KMS-11 (cell line): ENCODE results near the gene LUC7L.

Experiments used
- H2AFZ ChIP-seq: fragments of 200-600 bp; sonication (generic); 2 replicates; pipeline ENCODE4 v1.6.1; 2016; ENCODE audit warnings: antibody characterized with exemption, mixed run types, low read depth
- H3K27ac ChIP-seq: fragments of 200-600 bp; sonication (generic); 2 replicates; pipeline ENCODE4 v1.6.1; 2016; ENCODE audit warnings: mild to moderate bottlenecking, mixed run types
- H3K27me3 ChIP-seq: fragments of 200-600 bp; sonication (generic); 2 replicates; pipeline ENCODE4 v1.6.1; 2017; ENCODE audit warnings: mild to moderate bottlenecking, low read depth, mixed run types, moderate library complexity; ENCODE audit not compliant: insufficient read depth
- H3K36me3 ChIP-seq: fragments of 200-600 bp; sonication (generic); 2 replicates; pipeline ENCODE4 v1.6.1; 2017; ENCODE audit warnings: mild to moderate bottlenecking, mixed run types; ENCODE audit not compliant: insufficient read depth
- H3K4me1 ChIP-seq: fragments of 200-600 bp; sonication (generic); 2 replicates; pipeline ENCODE4 v1.6.1; 2016; ENCODE audit warnings: mild to moderate bottlenecking, low read depth, mixed run types; ENCODE audit not compliant: poor library complexity, severe bottlenecking
- H3K4me2 ChIP-seq: fragments of 200-600 bp; sonication (generic); 2 replicates; pipeline ENCODE4 v1.7.0; 2016; ENCODE audit warnings: mild to moderate bottlenecking, mixed run types
- H3K4me3 ChIP-seq: fragments of 200-600 bp; sonication (generic); IDR thresholded peaks from 2 replicates; pipeline ENCODE4 v1.6.1; 2017; ENCODE audit warnings: low read depth, low read length, mixed read lengths; ENCODE audit not compliant: insufficient read depth
- H3K79me2 ChIP-seq: fragments of 200-600 bp; sonication (generic); 2 replicates; pipeline ENCODE4 v1.6.1; 2016; ENCODE audit warnings: low read depth, mixed run types; ENCODE audit not compliant: insufficient read depth
- H3K9ac ChIP-seq: fragments of 200-600 bp; sonication (generic); 2 replicates; pipeline ENCODE4 v1.6.1; 2016; ENCODE audit warnings: mild to moderate bottlenecking, mixed run types
- H4K20me1 ChIP-seq: fragments of 200-600 bp; sonication (generic); 2 replicates; pipeline ENCODE4 v1.6.1; 2016; ENCODE audit warnings: mild to moderate bottlenecking, mixed run types; ENCODE audit not compliant: insufficient read depth
- TF ChIP-seq, protein P1 (sequence below): fragments of 200-600 bp; sonication (generic); conservative IDR thresholded peaks from 2 replicates; pipeline ENCODE4 v1.6.1; 2017; ENCODE audit warnings: low read depth, mild to moderate bottlenecking, antibody characterized with exemption, low read length, moderate library complexity, mixed read lengths

Gene LUC7L, protein sequence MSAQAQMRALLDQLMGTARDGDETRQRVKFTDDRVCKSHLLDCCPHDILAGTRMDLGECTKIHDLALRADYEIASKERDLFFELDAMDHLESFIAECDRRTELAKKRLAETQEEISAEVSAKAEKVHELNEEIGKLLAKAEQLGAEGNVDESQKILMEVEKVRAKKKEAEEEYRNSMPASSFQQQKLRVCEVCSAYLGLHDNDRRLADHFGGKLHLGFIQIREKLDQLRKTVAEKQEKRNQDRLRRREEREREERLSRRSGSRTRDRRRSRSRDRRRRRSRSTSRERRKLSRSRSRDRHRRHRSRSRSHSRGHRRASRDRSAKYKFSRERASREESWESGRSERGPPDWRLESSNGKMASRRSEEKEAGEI

DNA sequence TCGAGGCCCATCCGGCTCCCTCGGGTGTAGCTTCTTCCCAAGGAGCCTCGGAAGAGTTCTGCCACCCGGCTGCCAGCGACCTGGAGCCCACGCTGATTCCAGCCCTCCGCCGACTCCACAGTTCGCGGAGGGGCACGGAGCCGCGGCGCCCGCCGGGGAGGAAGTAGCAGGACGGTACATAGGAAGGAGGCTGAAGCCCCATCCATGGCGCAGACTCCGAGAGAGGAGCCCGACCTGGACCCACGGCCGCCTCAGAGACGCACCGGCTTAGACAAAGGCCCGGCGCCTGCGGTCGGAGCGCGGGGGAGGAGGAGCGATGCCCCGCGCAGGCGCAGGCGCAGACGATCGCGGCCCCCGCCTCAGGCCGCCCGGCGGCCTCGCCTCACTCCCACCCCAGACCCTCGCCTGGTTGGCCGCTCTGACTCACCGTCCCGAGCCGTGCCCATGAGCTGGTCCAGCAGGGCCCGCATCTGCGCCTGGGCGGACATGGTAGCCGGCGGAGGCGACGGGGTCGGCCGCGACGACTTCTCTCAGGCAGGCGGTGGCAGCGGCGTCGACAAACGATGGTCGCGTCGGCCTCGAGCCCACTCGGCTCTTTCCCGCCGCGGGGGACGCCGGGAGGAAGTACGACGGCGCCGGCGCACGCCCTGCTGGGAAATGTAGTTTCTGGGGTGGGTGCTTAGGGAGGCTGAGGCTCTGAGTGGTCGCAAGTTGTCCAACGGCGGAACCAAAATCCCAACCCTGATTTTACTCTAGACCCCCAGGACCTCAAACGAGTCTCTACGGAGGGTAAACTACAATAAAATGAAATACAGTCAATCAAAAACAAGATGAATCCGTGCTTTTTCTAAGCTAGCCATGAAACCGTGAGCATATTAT, at the start of gene LUC7L:
Gene LUC7L, minus strand, starts transcription at position 598 of the 879 bp plus-strand sequence. Its CDS starts 110 bp downstream, at position 488.
- TF ChIP-seq, protein P1, sequence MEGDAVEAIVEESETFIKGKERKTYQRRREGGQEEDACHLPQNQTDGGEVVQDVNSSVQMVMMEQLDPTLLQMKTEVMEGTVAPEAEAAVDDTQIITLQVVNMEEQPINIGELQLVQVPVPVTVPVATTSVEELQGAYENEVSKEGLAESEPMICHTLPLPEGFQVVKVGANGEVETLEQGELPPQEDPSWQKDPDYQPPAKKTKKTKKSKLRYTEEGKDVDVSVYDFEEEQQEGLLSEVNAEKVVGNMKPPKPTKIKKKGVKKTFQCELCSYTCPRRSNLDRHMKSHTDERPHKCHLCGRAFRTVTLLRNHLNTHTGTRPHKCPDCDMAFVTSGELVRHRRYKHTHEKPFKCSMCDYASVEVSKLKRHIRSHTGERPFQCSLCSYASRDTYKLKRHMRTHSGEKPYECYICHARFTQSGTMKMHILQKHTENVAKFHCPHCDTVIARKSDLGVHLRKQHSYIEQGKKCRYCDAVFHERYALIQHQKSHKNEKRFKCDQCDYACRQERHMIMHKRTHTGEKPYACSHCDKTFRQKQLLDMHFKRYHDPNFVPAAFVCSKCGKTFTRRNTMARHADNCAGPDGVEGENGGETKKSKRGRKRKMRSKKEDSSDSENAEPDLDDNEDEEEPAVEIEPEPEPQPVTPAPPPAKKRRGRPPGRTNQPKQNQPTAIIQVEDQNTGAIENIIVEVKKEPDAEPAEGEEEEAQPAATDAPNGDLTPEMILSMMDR = no peak
- Histone ChIP-seq H4K20me1 (peaks cover 18% of the 10 kb centered on the region; the same call in 1 of the 2 replicates), H3K9ac (peak within 1 kb of the TSS; percentile 90), H3K4me2 (peak within 1 kb of the TSS; percentile 94), H3K4me1 (peaks cover 28% of the 10 kb centered on the region), H3K27ac (peak within 1 kb of the TSS; percentile 80), H3K27me3 (no peaks in the 10 kb centered on the region), H3K4me3 (peak within 1 kb of the TSS; percentile 28), H3K36me3 (peaks cover 11% of the 10 kb centered on the region; the same call in 1 of the 2 replicates), H3K79me2 (peaks cover 45% of the 10 kb centered on the region), H2AFZ (peak within 1 kb of the TSS; percentile 85)

DNA sequence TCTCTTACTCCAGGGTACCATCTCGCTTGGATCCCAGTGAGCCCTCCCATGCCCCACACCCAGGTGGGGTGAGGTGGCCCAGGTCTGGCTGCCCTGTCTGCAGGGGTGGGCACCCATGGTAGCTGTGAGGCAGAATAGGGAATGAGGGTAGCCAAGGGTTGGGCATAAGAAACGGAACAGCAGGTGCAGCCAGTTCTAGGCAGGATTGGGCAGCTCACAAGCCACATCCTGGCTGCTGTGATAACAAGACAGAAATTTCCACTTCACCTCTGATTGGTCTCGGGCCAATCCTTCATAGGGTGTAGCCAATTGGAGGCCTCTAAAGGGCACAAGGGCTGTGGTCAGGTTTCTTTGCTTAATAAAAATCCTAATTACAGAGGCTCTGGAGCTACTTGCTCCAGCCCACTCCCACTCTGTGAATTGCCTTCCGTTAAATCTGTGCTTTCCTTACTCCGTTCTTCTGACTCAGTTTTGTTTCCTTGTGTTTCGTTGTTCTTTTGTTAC, 49.7 kb upstream of the LUC7L start:
- TF ChIP-seq, protein P1 = no peak
- H4K20me1 ChIP-seq = no peaks in the 10 kb centered on the region
- H2AFZ ChIP-seq = no peak overlapping the region
- H3K27me3 ChIP-seq = peaks cover 34% of the 10 kb centered on the region; the same call in 1 of the 2 replicates
- H3K4me3 ChIP-seq = no peak overlapping the region
- H3K4me1 ChIP-seq = peaks cover 4% of the 10 kb centered on the region
- no peak overlapping the region for H3K27ac ChIP-seq
- no peak overlapping the region; the same call in 1 of the 2 replicates for H3K4me2 ChIP-seq
- H3K9ac ChIP-seq = no peak overlapping the region
- H3K36me3 ChIP-seq = no peaks in the 10 kb centered on the region
- no peaks in the 10 kb centered on the region for H3K79me2 ChIP-seq

DNA sequence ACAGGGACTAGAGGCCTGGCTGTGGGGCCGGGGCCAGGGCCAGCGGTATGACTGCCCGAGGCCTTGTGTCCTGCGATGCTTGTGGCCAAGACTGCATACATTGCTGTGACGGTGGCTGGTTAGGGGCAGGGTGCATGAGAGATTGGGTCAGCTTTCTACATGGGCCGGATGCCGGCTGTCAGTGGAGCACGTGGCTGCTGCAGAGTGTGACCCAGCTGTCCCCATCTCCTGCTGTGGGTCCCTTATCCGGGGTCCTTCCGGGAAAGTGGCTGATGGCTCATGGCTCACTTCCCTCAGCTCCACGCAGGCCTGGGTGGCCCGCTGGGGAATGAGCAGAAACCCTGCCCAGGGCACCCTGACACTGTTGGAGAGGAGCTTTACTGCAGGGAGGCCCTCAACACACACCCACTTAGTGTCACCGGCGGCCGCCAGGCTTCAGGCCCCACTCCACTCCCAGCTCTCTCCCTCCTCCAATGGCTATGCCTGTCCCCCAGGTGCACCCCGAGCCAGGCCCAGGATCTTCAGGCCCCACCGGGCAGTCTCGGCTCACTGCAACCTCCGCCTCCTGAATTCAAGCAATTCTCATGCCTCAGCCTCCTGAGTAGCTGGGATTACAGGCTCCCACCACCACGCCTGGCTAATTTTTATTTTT, 47.3 kb upstream of the LUC7L start:
- peaks cover 40% of the 10 kb centered on the region; the same call in 1 of the 2 replicates for H3K27me3 ChIP-seq
- peaks cover 7% of the 10 kb centered on the region for H3K4me1 ChIP-seq
- H3K4me2 ChIP-seq = no peak overlapping the region
- no peak overlapping the region for H3K27ac ChIP-seq
- H3K36me3 ChIP-seq = no peaks in the 10 kb centered on the region
- H2AFZ ChIP-seq = no peak overlapping the region
- no peak overlapping the region for H3K4me3 ChIP-seq
- no peaks in the 10 kb centered on the region for H4K20me1 ChIP-seq
- H3K9ac ChIP-seq = no peak overlapping the region
- TF ChIP-seq, protein P1 = no peak
- no peaks in the 10 kb centered on the region for H3K79me2 ChIP-seq

DNA sequence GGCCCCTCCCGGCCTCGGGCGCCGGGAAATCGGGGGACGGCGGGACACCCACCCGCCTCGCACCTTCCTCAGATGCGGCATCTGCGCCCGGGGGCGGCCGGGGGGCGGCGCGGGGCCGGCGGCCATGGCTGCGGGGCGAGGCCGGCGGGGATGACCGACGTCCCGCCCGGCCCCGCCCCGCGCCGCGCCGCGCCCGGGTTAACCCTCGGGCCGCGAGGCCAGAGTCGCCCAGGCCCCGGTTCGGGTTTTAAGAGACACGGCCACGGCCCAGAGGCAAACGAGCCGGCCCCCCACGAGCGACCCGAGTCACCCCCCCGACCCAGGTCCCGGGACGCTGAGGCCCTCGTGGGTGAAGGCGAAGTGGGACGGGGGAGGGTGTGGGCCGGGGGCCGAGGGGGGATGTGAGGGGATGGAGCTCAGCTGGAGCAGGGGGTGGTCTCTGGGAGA, 46.6 kb upstream of the LUC7L start, which contains the start of gene RGS11:
Gene RGS11, minus strand, starts transcription at position 159 of the 447 bp plus-strand sequence. Its CDS starts 33 bp downstream, at position 126.
- Histone ChIP-seq H3K27ac (no peak within 1 kb of the TSS), H3K4me1 (peaks cover 7% of the 10 kb centered on the region), H3K79me2 (no peaks in the 10 kb centered on the region), H3K4me2 (no peak within 1 kb of the TSS), H3K4me3 (no peak within 1 kb of the TSS), H3K36me3 (no peaks in the 10 kb centered on the region), H2AFZ (no peak within 1 kb of the TSS), H4K20me1 (no peaks in the 10 kb centered on the region), H3K9ac (no peak within 1 kb of the TSS), H3K27me3 (peaks cover 35% of the 10 kb centered on the region; the same call in 1 of the 2 replicates)
- TF ChIP-seq, protein P1 = no peak
